MCF 10A (cell line): ENCODE results near the gene ROGDI. TPM values are rescaled to one million over a fixed set of nuclear protein-coding genes. Genes with fewer than 3 reads are reported as not detected.

ENCODE experiments used
- BruUV-seq: library from RNA; stranded (reverse); fragments of 400-500 nt; replicated peaks from 2 replicates; lab custom pipeline; 2021; lab: Mats Ljungman, UMichigan
- CTCF ChIA-PET: fragments of 300-600 bp; sonication (Branson Sonifier 250); formaldehyde crosslinking; extraction: SDS; loops from one replicate; lab custom pipeline; 2021; ENCODE audit warnings: antibody characterized with exemption, inconsistent platforms; lab: Yijun Ruan, JAX
- POLR2A ChIA-PET: fragments of 300-600, 350-650 bp; sonication (Branson Sonifier 250); formaldehyde crosslinking; extraction: SDS; loops from one replicate; lab custom pipeline; 2020; ENCODE audit warnings: antibody characterized with exemption, inconsistent platforms; lab: Yijun Ruan, JAX
- DNase-seq: peaks from one replicate; pipeline ENCODE4 v3.0.0-alpha.2; 2018; ENCODE audit not compliant: unreplicated experiment
- H3K27ac Mint-ChIP-seq: one replicate; pipeline ENCODE4 v1.8.0; 2022; ENCODE audit warnings: mild to moderate bottlenecking, low read depth, mixed read lengths; ENCODE audit not compliant: unreplicated experiment
- H3K27me3 Mint-ChIP-seq: one replicate; pipeline ENCODE4 v1.8.0; 2022; ENCODE audit warnings: mixed read lengths; ENCODE audit not compliant: insufficient read depth, unreplicated experiment
- H3K36me3 Mint-ChIP-seq: one replicate; pipeline ENCODE4 v1.8.0; 2022; ENCODE audit warnings: mild to moderate bottlenecking, moderate library complexity, mixed read lengths; ENCODE audit not compliant: insufficient read depth, unreplicated experiment
- H3K4me1 Mint-ChIP-seq: one replicate; pipeline ENCODE4 v1.8.0; 2022; ENCODE audit warnings: mixed read lengths; ENCODE audit not compliant: insufficient read depth, unreplicated experiment
- H3K4me3 Mint-ChIP-seq: one replicate; pipeline ENCODE4 v1.8.0; 2022; ENCODE audit warnings: mild to moderate bottlenecking, moderate library complexity, mixed read lengths; ENCODE audit not compliant: unreplicated experiment
- H3K9me3 Mint-ChIP-seq: one replicate; pipeline ENCODE4 v1.8.0; 2022; ENCODE audit warnings: mixed read lengths; ENCODE audit not compliant: unreplicated experiment
- intact Hi-C: fragments of 100-400 bp; cut with micrococcal nuclease; formaldehyde crosslinking; loops from 2 replicates; pipeline ENCODE4 v1.14.1; 2022
- total RNA-seq: library from RNA; stranded (reverse); gene quantifications from 2 replicates; pipeline ENCODE4 v1.2.3, GENCODE V29; 2022
- TF ChIP-seq, protein P1 (sequence below): fragments of 200-600 bp; IDR thresholded peaks from one replicate; pipeline ENCODE4 v1.8.0; 2022; ENCODE audit warnings: antibody characterized with exemption, mild to moderate bottlenecking; ENCODE audit not compliant: unreplicated experiment

Gene ROGDI
- total RNA-seq, 1 experiment from 2014 or later: 5.9 TPM

DNA sequence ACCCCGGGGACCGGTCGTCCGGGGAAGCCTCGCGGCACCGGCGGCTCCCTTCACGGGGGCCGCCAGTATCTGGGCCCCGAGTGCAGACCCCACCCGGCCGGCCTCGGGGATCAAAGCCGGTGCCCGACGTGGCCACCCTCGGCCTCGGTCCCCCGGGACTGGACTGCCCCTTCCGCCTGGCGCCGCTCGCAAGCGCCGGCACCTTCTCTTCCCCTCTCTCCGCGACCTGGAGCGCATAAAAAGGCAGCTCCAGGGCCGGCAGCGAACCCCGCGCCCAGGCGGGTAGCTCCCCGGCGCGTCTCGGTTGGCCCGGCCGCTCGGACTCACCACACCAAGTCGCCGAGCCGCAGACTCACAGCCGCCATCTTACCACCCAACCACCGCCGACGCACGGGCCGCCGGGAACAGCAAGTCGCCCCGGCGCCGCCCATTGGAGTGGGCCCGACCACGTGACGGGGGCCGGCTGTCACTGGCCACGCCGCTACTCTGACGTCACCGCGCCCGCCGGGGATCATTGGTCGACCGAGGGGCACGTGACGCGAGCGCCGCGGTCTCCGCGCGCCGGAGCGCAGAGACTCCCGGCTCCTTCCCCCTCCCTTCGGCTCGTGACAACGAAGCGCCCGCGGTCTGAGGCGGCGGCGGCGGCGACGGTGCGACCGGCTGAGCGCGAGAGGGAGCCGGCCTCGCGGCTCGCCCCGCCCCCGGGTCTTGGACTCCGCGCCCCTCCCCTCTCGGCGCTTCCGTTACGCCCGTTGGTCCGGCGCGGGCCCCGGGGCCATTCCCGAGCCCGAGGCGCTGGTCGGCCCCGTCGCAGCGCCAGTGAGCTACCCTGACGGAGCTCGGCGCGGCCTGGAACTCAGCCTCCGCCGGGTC lies 44.7 kb upstream of the ROGDI start, which contains the start of the genes GLYR1 and UBN1:
GLYR1 (minus strand) TSS at position 388 of the 873 bp plus-strand sequence; CDS start at position 365, 23 bp downstream.
UBN1 (plus strand) TSS at position 581 of the 873 bp plus-strand sequence. CDS start 5,437 bp downstream, outside the sequence.
- POLR2A ChIA-PET: interaction anchor here (0.6 to 3.7 kb wide), 22 partner anchors 11 to 184 kb away, joined by 3 to 20 read pairs (median 4); partner anchors contain the start of genes ANKS3, DNAAF8, PPL and ROGDI

DNA sequence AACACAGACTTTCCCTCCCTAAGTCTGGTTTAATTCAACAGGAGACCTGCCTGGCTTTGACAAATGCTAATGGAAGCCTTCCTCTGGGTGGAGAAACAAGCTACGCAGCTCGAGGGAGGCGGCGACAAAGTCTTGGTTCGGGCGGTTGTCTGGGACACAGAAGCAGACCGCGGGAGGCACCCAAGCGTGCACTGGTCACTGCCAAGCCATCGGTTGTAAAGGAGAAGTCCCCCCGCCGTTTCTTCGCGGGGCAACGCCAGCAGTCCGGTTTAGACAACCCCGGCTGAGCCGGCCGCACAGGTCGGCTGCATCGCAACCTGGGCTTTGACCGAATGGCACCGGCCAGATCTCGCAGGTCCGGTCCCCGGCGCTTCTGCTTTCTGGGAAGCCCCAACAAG lies 44.1 kb upstream of the ROGDI start:
- Mint-ChIP-seq H3K4me3 (peak overlapping the region; percentile 96), H3K9me3 (no peaks in the 10 kb centered on the region), H3K36me3 (peaks cover 55% of the 10 kb centered on the region), H3K27ac (peak overlapping the region; percentile 95), H3K4me1 (peaks cover 26% of the 10 kb centered on the region), H3K27me3 (no peaks in the 10 kb centered on the region)
- intact Hi-C loops: loop anchor here (2.0 to 10.0 kb wide), 3 partner anchors 36 to 238 kb away; no protein-coding TSS in a partner anchor
- CTCF ChIA-PET: interaction anchor here (1.0 to 3.7 kb wide), 4 partner anchors 12 to 109 kb away, joined by 3 to 21 read pairs (median 4); no protein-coding TSS in a partner anchor
- POLR2A ChIA-PET: interaction anchor here (0.6 to 3.7 kb wide), 16 partner anchors 11 to 237 kb away, joined by 3 to 20 read pairs (median 4); partner anchors contain the start of genes ANKS3, DNAAF8, PPL and ROGDI
- BruUV-seq: no TSS peak
- TF ChIP-seq, protein P1, sequence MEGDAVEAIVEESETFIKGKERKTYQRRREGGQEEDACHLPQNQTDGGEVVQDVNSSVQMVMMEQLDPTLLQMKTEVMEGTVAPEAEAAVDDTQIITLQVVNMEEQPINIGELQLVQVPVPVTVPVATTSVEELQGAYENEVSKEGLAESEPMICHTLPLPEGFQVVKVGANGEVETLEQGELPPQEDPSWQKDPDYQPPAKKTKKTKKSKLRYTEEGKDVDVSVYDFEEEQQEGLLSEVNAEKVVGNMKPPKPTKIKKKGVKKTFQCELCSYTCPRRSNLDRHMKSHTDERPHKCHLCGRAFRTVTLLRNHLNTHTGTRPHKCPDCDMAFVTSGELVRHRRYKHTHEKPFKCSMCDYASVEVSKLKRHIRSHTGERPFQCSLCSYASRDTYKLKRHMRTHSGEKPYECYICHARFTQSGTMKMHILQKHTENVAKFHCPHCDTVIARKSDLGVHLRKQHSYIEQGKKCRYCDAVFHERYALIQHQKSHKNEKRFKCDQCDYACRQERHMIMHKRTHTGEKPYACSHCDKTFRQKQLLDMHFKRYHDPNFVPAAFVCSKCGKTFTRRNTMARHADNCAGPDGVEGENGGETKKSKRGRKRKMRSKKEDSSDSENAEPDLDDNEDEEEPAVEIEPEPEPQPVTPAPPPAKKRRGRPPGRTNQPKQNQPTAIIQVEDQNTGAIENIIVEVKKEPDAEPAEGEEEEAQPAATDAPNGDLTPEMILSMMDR: no peak
- peak; percentile 21 for DNase-seq

More for the DNA sequence above, 44.7 kb upstream of the ROGDI start, which contains the start of the genes GLYR1 and UBN1:
- intact Hi-C loops: loop anchor here (2.0 to 10.0 kb wide), 3 partner anchors 36 to 238 kb away; no protein-coding TSS in a partner anchor
- Mint-ChIP-seq H3K4me1 (peaks cover 33% of the 10 kb centered on the region), H3K36me3 (peaks cover 51% of the 10 kb centered on the region), H3K27me3 (no peaks in the 10 kb centered on the region), H3K4me3 (peak within 1 kb of the TSS; percentile 96), H3K9me3 (no peaks in the 10 kb centered on the region), H3K27ac (peak within 1 kb of the TSS; percentile 95)
- BruUV-seq: no TSS peak
- CTCF ChIA-PET: interaction anchor here (0.6 to 3.7 kb wide), 5 partner anchors 11 to 109 kb away, joined by 3 to 21 read pairs (median 3); no protein-coding TSS in a partner anchor
- TF ChIP-seq, protein P1: no peak
- peak; percentile 97 for DNase-seq

DNA sequence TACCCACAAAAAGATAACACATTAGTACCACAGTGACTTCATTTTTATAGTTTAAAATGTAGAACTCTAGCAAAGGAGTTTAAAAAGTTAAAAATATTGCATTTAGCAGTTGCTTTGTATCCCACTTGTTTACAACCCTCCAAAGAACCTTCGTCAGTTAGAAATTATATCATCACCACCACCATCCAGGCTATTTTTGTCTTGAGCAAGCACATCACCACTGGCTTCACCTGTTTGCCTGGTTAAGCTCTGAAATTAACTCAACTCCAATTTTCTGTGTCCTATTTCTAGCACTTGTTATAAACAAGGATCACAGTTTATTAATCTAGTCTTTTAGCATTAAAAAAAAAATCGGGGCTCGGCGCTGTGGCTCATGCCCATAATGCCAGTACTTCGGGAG lies 38.6 kb upstream of the ROGDI start:
- intact Hi-C loops: loop anchor here (10.0 kb wide), 1 partner anchor 244 kb away; no protein-coding TSS in a partner anchor
- Mint-ChIP-seq H3K4me1 (peaks cover 6% of the 10 kb centered on the region), H3K36me3 (peaks cover 94% of the 10 kb centered on the region), H3K4me3 (no peak overlapping the region), H3K9me3 (no peaks in the 10 kb centered on the region), H3K27ac (no peak overlapping the region), H3K27me3 (no peaks in the 10 kb centered on the region)
- BruUV-seq: no TSS peak
- TF ChIP-seq, protein P1: no peak
- POLR2A ChIA-PET: interaction anchor here (0.9 to 1.3 kb wide), 2 partner anchors 14 to 38 kb away, joined by 3 read pairs; partner anchors contain the start of gene ROGDI
- no peak for DNase-seq
- CTCF ChIA-PET: interaction anchor here (0.6 kb wide), 2 partner anchors 109 to 377 kb away, joined by 3 to 4 read pairs; no protein-coding TSS in a partner anchor
